ENCODE data around the gene CASZ1.

DNA sequence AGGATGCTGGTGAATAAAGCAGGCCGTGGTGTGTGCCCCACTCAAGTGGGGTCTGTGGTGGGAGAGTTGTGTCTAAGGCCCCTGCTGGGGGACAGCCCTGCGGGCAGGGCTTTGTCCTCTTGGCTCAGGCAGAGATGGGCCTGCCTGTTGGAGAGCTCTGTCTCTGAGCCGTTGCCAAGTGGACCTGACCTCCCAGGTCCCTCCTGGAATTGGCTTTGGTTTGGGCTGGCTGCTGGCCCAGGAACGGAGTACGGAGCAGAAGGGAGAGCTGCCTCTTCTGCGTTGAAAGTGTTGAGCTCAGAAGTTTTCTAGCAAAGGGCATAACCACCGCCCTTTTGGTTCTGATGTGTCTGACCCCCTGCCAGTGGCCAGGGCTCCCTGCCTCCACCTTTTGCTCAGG, 167.8 kb downstream of the CASZ1 start:
- TF ChIP-seq ZEB2 (IDR thresholded peaks at IDR 0.05): no peak
- TF ChIP-seq BRCA1 (IDR thresholded peaks at IDR 0.05): no peak
- TF ChIP-seq BRCA1 (CRISPR knock-in tag; IDR thresholded peaks at IDR 0.05): no peak
- no peak for TF ChIP-seq POLR2AphosphoS5 (IDR thresholded peaks at IDR 0.05; ENCODE audit: control insufficient read depth, insufficient read depth, low read depth, low read length)
- TF ChIP-seq, protein P1, sequence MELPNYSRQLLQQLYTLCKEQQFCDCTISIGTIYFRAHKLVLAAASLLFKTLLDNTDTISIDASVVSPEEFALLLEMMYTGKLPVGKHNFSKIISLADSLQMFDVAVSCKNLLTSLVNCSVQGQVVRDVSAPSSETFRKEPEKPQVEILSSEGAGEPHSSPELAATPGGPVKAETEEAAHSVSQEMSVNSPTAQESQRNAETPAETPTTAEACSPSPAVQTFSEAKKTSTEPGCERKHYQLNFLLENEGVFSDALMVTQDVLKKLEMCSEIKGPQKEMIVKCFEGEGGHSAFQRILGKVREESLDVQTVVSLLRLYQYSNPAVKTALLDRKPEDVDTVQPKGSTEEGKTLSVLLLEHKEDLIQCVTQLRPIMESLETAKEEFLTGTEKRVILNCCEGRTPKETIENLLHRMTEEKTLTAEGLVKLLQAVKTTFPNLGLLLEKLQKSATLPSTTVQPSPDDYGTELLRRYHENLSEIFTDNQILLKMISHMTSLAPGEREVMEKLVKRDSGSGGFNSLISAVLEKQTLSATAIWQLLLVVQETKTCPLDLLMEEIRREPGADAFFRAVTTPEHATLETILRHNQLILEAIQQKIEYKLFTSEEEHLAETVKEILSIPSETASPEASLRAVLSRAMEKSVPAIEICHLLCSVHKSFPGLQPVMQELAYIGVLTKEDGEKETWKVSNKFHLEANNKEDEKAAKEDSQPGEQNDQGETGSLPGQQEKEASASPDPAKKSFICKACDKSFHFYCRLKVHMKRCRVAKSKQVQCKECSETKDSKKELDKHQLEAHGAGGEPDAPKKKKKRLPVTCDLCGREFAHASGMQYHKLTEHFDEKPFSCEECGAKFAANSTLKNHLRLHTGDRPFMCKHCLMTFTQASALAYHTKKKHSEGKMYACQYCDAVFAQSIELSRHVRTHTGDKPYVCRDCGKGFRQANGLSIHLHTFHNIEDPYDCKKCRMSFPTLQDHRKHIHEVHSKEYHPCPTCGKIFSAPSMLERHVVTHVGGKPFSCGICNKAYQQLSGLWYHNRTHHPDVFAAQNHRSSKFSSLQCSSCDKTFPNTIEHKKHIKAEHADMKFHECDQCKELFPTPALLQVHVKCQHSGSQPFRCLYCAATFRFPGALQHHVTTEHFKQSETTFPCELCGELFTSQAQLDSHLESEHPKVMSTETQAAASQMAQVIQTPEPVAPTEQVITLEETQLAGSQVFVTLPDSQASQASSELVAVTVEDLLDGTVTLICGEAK (IDR thresholded peaks at IDR 0.05): no peak
- TF ChIP-seq, protein P1 (CRISPR knock-in tag; IDR thresholded peaks at IDR 0.05): no peak
